Body of pancreas (tissue), 4 donors: Measurements from ENCODE around the gene ACSL4.

Experiments
- CTCF ChIP-seq, 7 experiments: fragments of 450-650 bp in 4 of 7; fragments of 200-600 bp in 3 of 7; sonication (generic) in 3 of 7; IDR thresholded peaks; one replicate each; pipeline ENCODE4 v1.5.1; 2016 to 2019; ENCODE audit warnings: antibody characterized with exemption in 7 of 7
- POLR2A ChIP-seq, 3 donors: fragments of 450-650 bp; IDR thresholded peaks; one replicate each; pipeline ENCODE4 v1.6.1; 2016; ENCODE audit warnings: antibody characterized with exemption in 3 of 3, mild to moderate bottlenecking in 2 of 3

- TF ChIP-seq CTCF (IDR thresholded peaks at IDR 0.05) (no peak), POLR2A (IDR thresholded peaks at IDR 0.05) (no peak)
These were observed 47.4 kb downstream of the ACSL4 start for GRCh38 chrX:109685656-109686078.
